ENCODE results near the gene USP1. TPM values are rescaled to one million over a fixed set of nuclear protein-coding genes. Genes with fewer than 3 reads are reported as not detected.

The USP1 gene
- total RNA-seq, 4 donors from 2014 or later = 23.0 to 39.9 (median 33.7) TPM

- Histone ChIP-seq H3K9me3 (no peaks in the 10 kb centered on the region), H3K4me3 (no peak overlapping the region), H3K27me3 (peaks cover 9% of the 10 kb centered on the region), H3K4me1 (no peaks in the 10 kb centered on the region), H3K36me3 (no peaks in the 10 kb centered on the region), H3K27ac (no peak overlapping the region)
- ATAC-seq = no peak
- WGBS, 2 donors (ENCODE audit: low coverage in 1 of 2) = 88 to 100% methylated on average over 2 to 3 of the region's 3 CpGs
- TF ChIP-seq POLR2A (IDR thresholded peaks at IDR 0.05) (no peak), EP300 (IDR thresholded peaks at IDR 0.05) (no peak), POLR2AphosphoS5 (IDR thresholded peaks at IDR 0.05) (no peak), CTCF (IDR thresholded peaks at IDR 0.05) (no peak)
Observed at GRCh38 chr1:62392951-62393350, 43.9 kb upstream of the USP1 start.

GRCh38 chr1:62394646-62395045 is 42.2 kb upstream of the USP1 start:
- H3K27me3 ChIP-seq = peaks cover 4% of the 10 kb centered on the region
- H3K27ac ChIP-seq = no peak overlapping the region
- H3K4me1 ChIP-seq = no peaks in the 10 kb centered on the region
- no peak overlapping the region for H3K4me3 ChIP-seq
- TF ChIP-seq POLR2AphosphoS5 (IDR thresholded peaks at IDR 0.05) (no peak), POLR2A (IDR thresholded peaks at IDR 0.05) (no peak), CTCF (IDR thresholded peaks at IDR 0.05) (no peak), EP300 (IDR thresholded peaks at IDR 0.05) (no peak)
- no peak for ATAC-seq
- H3K9me3 ChIP-seq = no peaks in the 10 kb centered on the region
- 85 to 86% methylated on average over 1 to 5 of the region's 8 CpGs for WGBS, 2 donors (ENCODE audit: low coverage in 1 of 2)
- no peaks in the 10 kb centered on the region for H3K36me3 ChIP-seq

DNA sequence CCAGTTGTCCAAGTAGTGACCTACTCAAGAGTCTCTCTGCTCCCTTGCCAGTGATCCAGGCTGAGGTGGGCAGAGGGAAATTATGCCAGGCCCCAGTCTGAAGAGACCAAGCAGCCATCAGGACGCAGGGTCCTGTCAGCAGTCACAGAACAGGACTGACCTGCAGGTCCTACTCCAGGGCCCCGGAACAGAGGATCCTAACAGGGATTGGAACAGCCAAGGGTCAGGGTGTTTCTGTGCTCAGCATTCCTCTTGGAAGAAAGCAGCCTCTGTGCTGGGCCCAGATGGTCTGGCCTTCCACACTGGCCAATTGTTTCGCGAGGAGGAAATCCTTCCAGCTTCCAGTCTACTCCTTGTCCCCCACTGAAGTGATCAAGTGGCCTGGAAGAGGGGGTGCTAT is 41.6 kb upstream of the USP1 start:
- Histone ChIP-seq H3K4me3 (no peak overlapping the region), H3K27me3 (no peaks in the 10 kb centered on the region), H3K9me3 (no peaks in the 10 kb centered on the region), H3K27ac (no peak overlapping the region), H3K36me3 (no peaks in the 10 kb centered on the region), H3K4me1 (no peaks in the 10 kb centered on the region)
- TF ChIP-seq POLR2A (IDR thresholded peaks at IDR 0.05) (no peak), POLR2AphosphoS5 (IDR thresholded peaks at IDR 0.05) (no peak), CTCF (IDR thresholded peaks at IDR 0.05) (no peak), EP300 (IDR thresholded peaks at IDR 0.05) (no peak)
- no peak for ATAC-seq
- WGBS, 2 donors (ENCODE audit: low coverage in 1 of 2) = 67% methylated on average over 1 of the region's 4 CpGs; no CpG with 5 or more reads in 1 of the 2 donors

DNA sequence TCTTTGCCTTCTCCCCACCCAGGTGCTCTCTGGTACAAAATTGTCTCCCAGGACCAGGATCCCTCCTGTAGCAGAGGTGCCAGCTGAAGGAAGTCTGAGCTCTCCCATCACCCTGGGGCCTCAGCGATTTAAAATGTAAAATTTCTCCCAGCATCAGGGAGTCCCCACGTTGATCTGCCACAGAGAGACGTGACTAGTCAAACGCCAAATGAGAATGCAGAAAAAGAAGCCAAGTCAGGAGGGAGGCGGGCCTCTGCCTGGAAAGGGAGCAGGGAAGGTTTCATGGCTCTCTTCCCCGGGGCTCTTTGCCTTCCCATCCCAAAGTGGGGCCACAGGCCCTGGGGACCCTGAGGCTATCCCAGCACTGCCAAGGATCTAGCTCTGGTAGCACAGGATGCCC is 40.0 kb upstream of the USP1 start:
- no peaks in the 10 kb centered on the region for H3K36me3 ChIP-seq
- TF ChIP-seq POLR2A (IDR thresholded peaks at IDR 0.05) = no peak
- TF ChIP-seq EP300 (IDR thresholded peaks at IDR 0.05) = no peak
- TF ChIP-seq POLR2AphosphoS5 (IDR thresholded peaks at IDR 0.05) = no peak
- no peak for TF ChIP-seq CTCF (IDR thresholded peaks at IDR 0.05)
- no peaks in the 10 kb centered on the region for H3K9me3 ChIP-seq
- H3K4me3 ChIP-seq = no peak overlapping the region
- H3K27ac ChIP-seq = no peak overlapping the region
- no peaks in the 10 kb centered on the region for H3K27me3 ChIP-seq
- 56 to 60% methylated on average over 1 to 4 of the region's 6 CpGs for WGBS, 2 donors (ENCODE audit: low coverage in 1 of 2)
- ATAC-seq = no peak
- H3K4me1 ChIP-seq = no peaks in the 10 kb centered on the region

- H3K4me3 ChIP-seq = no peak overlapping the region
Observed at GRCh38 chr1:62397301-62397700, 39.5 kb upstream of the USP1 start.

More at GRCh38 chr1:62397301-62397700, 39.5 kb upstream of the USP1 start:
- H3K27me3 ChIP-seq = no peaks in the 10 kb centered on the region
- TF ChIP-seq POLR2AphosphoS5 (IDR thresholded peaks at IDR 0.05) (no peak), EP300 (IDR thresholded peaks at IDR 0.05) (no peak)
- WGBS, 2 donors (ENCODE audit: low coverage in 1 of 2) = 95 to 100% methylated on average over 1 to 3 of the region's 3 CpGs
- no peaks in the 10 kb centered on the region for H3K9me3 ChIP-seq
- H3K27ac ChIP-seq = no peak overlapping the region
- ATAC-seq = no peak
- no peaks in the 10 kb centered on the region for H3K4me1 ChIP-seq
- no peaks in the 10 kb centered on the region for H3K36me3 ChIP-seq

All from gastroesophageal sphincter (tissue), 4 donors.